Measurements from ENCODE around the gene SIN3A.

Gene SIN3A

GRCh38 chr15:75369897-75370581 lies 81.5 kb downstream of the SIN3A start:
- no peak for TF ChIP-seq CTCF (IDR thresholded peaks at IDR 0.05; ENCODE audit: low read depth, low read length)
- no peak for DNase-seq (ENCODE audit: extremely low read depth, low read depth)

GRCh38 chr15:75368689-75369239 lies 82.7 kb downstream of the SIN3A start:
- no peak for TF ChIP-seq CTCF (IDR thresholded peaks at IDR 0.05; ENCODE audit: low read depth, low read length)
- DNase-seq (ENCODE audit: extremely low read depth, low read depth), result no peak

GRCh38 chr15:75367913-75368688 lies 83.4 kb downstream of the SIN3A start, which contains the start of gene MAN2C1:
Gene MAN2C1, minus strand, starts transcription at chr15:75368607. Its CDS starts 24 bp downstream, at chr15:75368583.
- DNase-seq (ENCODE audit: extremely low read depth, low read depth), result peak; percentile 75
- TF ChIP-seq CTCF (IDR thresholded peaks at IDR 0.05; ENCODE audit: low read depth, low read length), result peak; percentile 67

GRCh38 chr15:75367406-75367912 lies 84.0 kb downstream of the SIN3A start:
- no peak for TF ChIP-seq CTCF (IDR thresholded peaks at IDR 0.05; ENCODE audit: low read depth, low read length)
- DNase-seq (ENCODE audit: extremely low read depth, low read depth), result no peak

- no peak for TF ChIP-seq CTCF (IDR thresholded peaks at IDR 0.05; ENCODE audit: low read depth, low read length)
Measured at GRCh38 chr15:75367006-75367405, 84.5 kb downstream of the SIN3A start.

GRCh38 chr15:75366163-75366562 lies 85.3 kb downstream of the SIN3A start:
- no peak for TF ChIP-seq CTCF (IDR thresholded peaks at IDR 0.05; ENCODE audit: low read depth, low read length)
- DNase-seq (ENCODE audit: extremely low read depth, low read depth), result no peak

More at GRCh38 chr15:75367006-75367405, 84.5 kb downstream of the SIN3A start:
- DNase-seq (ENCODE audit: extremely low read depth, low read depth), result no peak

- TF ChIP-seq CTCF (IDR thresholded peaks at IDR 0.05; ENCODE audit: low read depth, low read length), result no peak
- no peak for DNase-seq (ENCODE audit: extremely low read depth, low read depth)
Measured at GRCh38 chr15:75364881-75365280, 86.6 kb downstream of the SIN3A start.

Measured in AG09319 (cell line).